ENCODE data around the gene VPS52.
A peak's percentile ranks its signal among the peaks of the same experiment; 100 is the strongest.
"Not testable (repeated sequence)": the region's sequence is repeated elsewhere in the genome, so short reads cannot be mapped to it uniquely, and the experiment has no call there.

The VPS52 gene

GRCh38 chr6:33299237-33299944, 27.7 kb upstream of the VPS52 start:
- DNase-seq, result peak; percentile 96

- DNase-seq, result peak; percentile 79
Observed at GRCh38 chr6:33298773-33299236, 27.1 kb upstream of the VPS52 start, which contains the start of gene RGL2. TSS of gene RGL2 (minus strand) at chr6:33298942. CDS start at chr6:33298610, 332 bp downstream.

- DNase-seq, result no peak
Observed at GRCh38 chr6:33297956-33298772, 26.5 kb upstream of the VPS52 start.

GRCh38 chr6:33297406-33297955, 25.8 kb upstream of the VPS52 start:
- DNase-seq, result no peak

- no peak for DNase-seq
Observed at GRCh38 chr6:33296797-33297405, 25.2 kb upstream of the VPS52 start.

GRCh38 chr6:33295621-33296369, 24.1 kb upstream of the VPS52 start:
- no peak for DNase-seq

- DNase-seq, result no peak
Observed at GRCh38 chr6:33294086-33294823, 22.6 kb upstream of the VPS52 start.

GRCh38 chr6:33292996-33293682, 21.5 kb upstream of the VPS52 start:
- no peak for DNase-seq

- no peak for DNase-seq
Observed at GRCh38 chr6:33290459-33290858, 18.8 kb upstream of the VPS52 start.

- DNase-seq, result no peak
Observed at GRCh38 chr6:33289784-33290315, 18.2 kb upstream of the VPS52 start.

GRCh38 chr6:33288921-33289783, 17.5 kb upstream of the VPS52 start, which contains the start of the genes PFDN6 and WDR46:
TSS of gene PFDN6 (plus strand) at chr6:33289601. CDS start at chr6:33289857, 256 bp downstream.
TSS of gene WDR46 (minus strand) at chr6:33289239. CDS start at chr6:33289170, 69 bp downstream.
- DNase-seq, result peak; percentile 84

GRCh38 chr6:33288141-33288920, 16.7 kb upstream of the VPS52 start:
- DNase-seq, result no peak

GRCh38 chr6:33286946-33287914, 15.6 kb upstream of the VPS52 start:
- DNase-seq, result no peak

GRCh38 chr6:33285214-33285613, 13.5 kb upstream of the VPS52 start:
- not testable (repeated sequence) for DNase-seq

- no peak for DNase-seq
Observed at GRCh38 chr6:33280539-33280938, 8.9 kb upstream of the VPS52 start.

- no peak for DNase-seq
Observed at GRCh38 chr6:33279971-33280511, 8.4 kb upstream of the VPS52 start.

- no peak for DNase-seq
Observed at GRCh38 chr6:33279257-33279695, 7.6 kb upstream of the VPS52 start.
